OCI-LY1 (cell line): ENCODE data around the gene MAGI2.

ENCODE experiments used
- H2AFZ ChIP-seq: fragments of 200-600 bp; sonication (generic), shearing (Covaris generic); 2 replicates; pipeline ENCODE4 v1.6.0; 2014; ENCODE audit warnings: antibody characterized with exemption, mild to moderate bottlenecking, low read length
- H3F3A ChIP-seq: fragments of 200-600 bp; sonication (generic), shearing (Covaris generic); 2 replicates; pipeline ENCODE4 v1.6.0; 2014; ENCODE audit warnings: mild to moderate bottlenecking, antibody characterized with exemption, low read length, moderate library complexity; ENCODE audit not compliant: insufficient read depth
- H3K27ac ChIP-seq: fragments of 200-600 bp; sonication (generic); 2 replicates; pipeline ENCODE4 v1.5.1; 2014; ENCODE audit warnings: low read length, mixed run types, mild to moderate bottlenecking, low read depth; ENCODE audit not compliant: poor library complexity, severe bottlenecking
- H3K27me3 ChIP-seq: fragments of 200-600 bp; sonication (generic); 2 replicates; pipeline ENCODE4 v1.6.0; 2014; ENCODE audit warnings: antibody characterized with exemption, mild to moderate bottlenecking, low read length, moderate library complexity; ENCODE audit not compliant: insufficient read depth
- H3K36me3 ChIP-seq: fragments of 200-600 bp; sonication (generic); 2 replicates; pipeline ENCODE4 v1.6.1; 2014; ENCODE audit warnings: mild to moderate bottlenecking, antibody characterized with exemption, low read length, moderate library complexity, mixed read lengths; ENCODE audit not compliant: insufficient read depth
- H3K4me1 ChIP-seq: fragments of 200-600 bp; sonication (generic); 2 replicates; pipeline ENCODE4 v1.5.1; 2014; ENCODE audit warnings: mild to moderate bottlenecking, low read length, moderate library complexity; ENCODE audit not compliant: insufficient read depth, severe bottlenecking
- H3K4me2 ChIP-seq: fragments of 200-600 bp; sonication (generic), shearing (Covaris generic); 2 replicates; pipeline ENCODE4 v1.6.1; 2014; ENCODE audit warnings: low read length
- H3K4me3 ChIP-seq: fragments of 200-600 bp; sonication (generic); 2 replicates; pipeline ENCODE4 v1.5.1; 2014; ENCODE audit warnings: low read length, low read depth, mild to moderate bottlenecking, mixed read lengths; ENCODE audit not compliant: poor library complexity, severe bottlenecking
- H3K79me2 ChIP-seq: fragments of 200-600 bp; shearing (Covaris generic); 2 replicates; pipeline ENCODE4 v1.6.1; 2016; ENCODE audit warnings: mixed run types, low read length, mixed read lengths; ENCODE audit not compliant: insufficient read depth
- H3K9ac ChIP-seq: fragments of 200-600 bp; sonication (generic), shearing (Covaris generic); 2 replicates; pipeline ENCODE4 v1.6.1; 2014; ENCODE audit warnings: mild to moderate bottlenecking, low read length, mixed read lengths
- H3K9me2 ChIP-seq: fragments of 200-600 bp; sonication (generic), shearing (Covaris generic); 2 replicates; pipeline ENCODE4 v1.6.1; 2014; ENCODE audit warnings: low read depth, mild to moderate bottlenecking, low read length, mixed read lengths
- H3K9me3 ChIP-seq: fragments of 200-600 bp; shearing (Covaris generic); 2 replicates; pipeline ENCODE4 v1.6.1; 2014; ENCODE audit warnings: low read length, mixed read lengths
- H4K20me1 ChIP-seq: fragments of 200-600 bp; sonication (generic), shearing (Covaris generic); 2 replicates; pipeline ENCODE4 v1.6.0; 2016; ENCODE audit warnings: mild to moderate bottlenecking, low read length; ENCODE audit not compliant: insufficient read depth
- EZH2 ChIP-seq: fragments of 200-600 bp; sonication (generic), shearing (Covaris generic); IDR thresholded peaks from 2 replicates; pipeline ENCODE4 v1.8.0; 2017; ENCODE audit warnings: borderline replicate concordance, mixed run types, mild to moderate bottlenecking, antibody characterized with exemption, low read length, moderate library complexity, mixed read lengths
- TF ChIP-seq, protein P1 (sequence below): fragments of 200-600 bp; sonication (generic), shearing (Covaris generic); IDR thresholded peaks from 2 replicates; pipeline ENCODE4 v1.5.1; 2017; ENCODE audit warnings: mild to moderate bottlenecking, antibody characterized with exemption, low read length, moderate library complexity, mixed read lengths

MAGI2 gene

DNA sequence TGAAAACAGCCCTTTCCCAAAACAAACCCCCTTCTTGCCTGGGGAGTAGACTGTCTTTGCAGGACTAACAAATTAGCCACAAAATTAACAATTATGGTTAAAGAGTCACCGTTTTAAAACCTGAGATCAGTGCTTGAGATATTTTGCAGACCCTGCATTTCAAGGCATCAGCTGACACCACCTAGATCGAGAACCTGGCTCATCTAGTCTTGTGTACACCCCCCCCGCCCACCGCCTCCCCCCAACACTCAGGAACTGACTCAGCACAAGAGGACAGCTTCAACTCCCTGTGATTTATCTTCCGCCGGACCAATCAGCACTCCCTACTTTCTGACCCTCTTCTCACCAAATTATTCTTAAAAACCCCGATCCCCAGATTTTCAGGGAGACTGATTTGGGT, 917.8 kb downstream of the MAGI2 start:
- Histone ChIP-seq H4K20me1 (no peaks in the 10 kb centered on the region), H3F3A (no peaks in the 10 kb centered on the region), H3K4me1 (no peaks in the 10 kb centered on the region), H3K4me3 (no peak overlapping the region), H3K4me2 (no peak overlapping the region), H3K9me2 (no peaks in the 10 kb centered on the region), H3K36me3 (no peaks in the 10 kb centered on the region), H3K9me3 (no peaks in the 10 kb centered on the region), H3K79me2 (no peaks in the 10 kb centered on the region), H3K27ac (no peak overlapping the region), H3K9ac (no peak overlapping the region), H3K27me3 (no peaks in the 10 kb centered on the region), H2AFZ (no peak overlapping the region)
- TF ChIP-seq EZH2: no peak
- TF ChIP-seq, protein P1, sequence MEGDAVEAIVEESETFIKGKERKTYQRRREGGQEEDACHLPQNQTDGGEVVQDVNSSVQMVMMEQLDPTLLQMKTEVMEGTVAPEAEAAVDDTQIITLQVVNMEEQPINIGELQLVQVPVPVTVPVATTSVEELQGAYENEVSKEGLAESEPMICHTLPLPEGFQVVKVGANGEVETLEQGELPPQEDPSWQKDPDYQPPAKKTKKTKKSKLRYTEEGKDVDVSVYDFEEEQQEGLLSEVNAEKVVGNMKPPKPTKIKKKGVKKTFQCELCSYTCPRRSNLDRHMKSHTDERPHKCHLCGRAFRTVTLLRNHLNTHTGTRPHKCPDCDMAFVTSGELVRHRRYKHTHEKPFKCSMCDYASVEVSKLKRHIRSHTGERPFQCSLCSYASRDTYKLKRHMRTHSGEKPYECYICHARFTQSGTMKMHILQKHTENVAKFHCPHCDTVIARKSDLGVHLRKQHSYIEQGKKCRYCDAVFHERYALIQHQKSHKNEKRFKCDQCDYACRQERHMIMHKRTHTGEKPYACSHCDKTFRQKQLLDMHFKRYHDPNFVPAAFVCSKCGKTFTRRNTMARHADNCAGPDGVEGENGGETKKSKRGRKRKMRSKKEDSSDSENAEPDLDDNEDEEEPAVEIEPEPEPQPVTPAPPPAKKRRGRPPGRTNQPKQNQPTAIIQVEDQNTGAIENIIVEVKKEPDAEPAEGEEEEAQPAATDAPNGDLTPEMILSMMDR: no peak

DNA sequence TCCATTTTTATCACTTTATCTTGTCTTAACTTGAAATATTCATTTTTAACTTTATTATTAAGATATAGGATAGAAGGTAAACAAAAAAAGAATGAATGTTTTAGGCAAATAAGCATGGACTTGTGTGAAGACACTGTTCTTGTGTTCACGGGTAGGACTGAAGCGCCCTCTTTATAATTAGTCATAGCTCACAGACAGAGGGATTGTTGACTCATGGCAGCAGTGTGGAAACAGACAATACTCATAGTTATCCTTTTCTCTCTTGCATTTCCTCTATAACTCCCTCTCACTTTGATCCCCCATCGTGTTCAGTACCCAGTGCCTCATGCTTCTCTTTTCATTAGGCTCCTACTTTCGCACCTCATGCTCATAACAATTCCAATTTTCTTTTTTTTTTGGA, 923.1 kb downstream of the MAGI2 start:
- H3K9me2 ChIP-seq: no peaks in the 10 kb centered on the region
- no peaks in the 10 kb centered on the region for H4K20me1 ChIP-seq
- H3K4me1 ChIP-seq: no peaks in the 10 kb centered on the region
- no peak overlapping the region for H3K27ac ChIP-seq
- H3K79me2 ChIP-seq: no peaks in the 10 kb centered on the region
- H3K4me2 ChIP-seq: no peak overlapping the region
- no peaks in the 10 kb centered on the region for H3K36me3 ChIP-seq
- H3K9me3 ChIP-seq: no peaks in the 10 kb centered on the region
- H3K4me3 ChIP-seq: no peak overlapping the region
- no peak overlapping the region for H3K9ac ChIP-seq
- H3F3A ChIP-seq: no peaks in the 10 kb centered on the region
- no peak for TF ChIP-seq EZH2
- TF ChIP-seq, protein P1: no peak
- H2AFZ ChIP-seq: no peak overlapping the region
- no peaks in the 10 kb centered on the region for H3K27me3 ChIP-seq

DNA sequence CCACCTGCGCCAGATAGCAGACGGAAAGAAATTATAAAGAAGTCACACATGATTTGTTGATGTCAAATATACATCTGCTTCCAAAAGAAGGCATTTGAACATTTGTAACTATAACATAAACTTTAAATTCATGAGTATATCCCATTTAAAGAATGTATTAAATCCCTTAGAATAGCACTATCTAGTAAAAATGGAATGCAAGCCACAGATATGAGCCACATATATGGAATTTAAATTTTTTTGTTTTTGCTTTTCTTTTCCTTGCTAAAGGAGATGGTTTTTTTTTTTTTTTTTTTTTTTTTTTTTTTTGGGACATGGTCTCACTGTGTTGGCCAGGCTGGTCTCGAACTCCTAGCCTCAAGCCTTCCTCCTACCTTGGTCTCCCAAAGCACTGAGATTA, 924.1 kb downstream of the MAGI2 start:
- no peaks in the 10 kb centered on the region for H3K4me1 ChIP-seq
- no peaks in the 10 kb centered on the region for H3K36me3 ChIP-seq
- no peak overlapping the region for H3K4me3 ChIP-seq
- TF ChIP-seq, protein P1: no peak
- TF ChIP-seq EZH2: no peak
- H2AFZ ChIP-seq: no peak overlapping the region
- no peak overlapping the region for H3K9ac ChIP-seq
- H3K9me2 ChIP-seq: no peaks in the 10 kb centered on the region
- no peaks in the 10 kb centered on the region for H3K79me2 ChIP-seq
- no peaks in the 10 kb centered on the region; the same call in 1 of the 2 replicates for H4K20me1 ChIP-seq
- no peak overlapping the region for H3K4me2 ChIP-seq
- no peaks in the 10 kb centered on the region for H3K27me3 ChIP-seq
- H3K9me3 ChIP-seq: no peaks in the 10 kb centered on the region
- no peak overlapping the region for H3K27ac ChIP-seq
- no peaks in the 10 kb centered on the region for H3F3A ChIP-seq
